GM21576 (cell line): ENCODE measurements around the gene PPP1R7.

Experiments used
- ATAC-seq: cut with Tn5 transposase; IDR thresholded peaks from one replicate; pipeline ENCODE4 v1.9.1; 2021; ENCODE audit warnings: mild to moderate bottlenecking, moderate library complexity; ENCODE audit not compliant: unreplicated experiment

Gene PPP1R7

GRCh38 chr2:241207641-241208040 lies 57.4 kb downstream of the PPP1R7 start:
- ATAC-seq = no peak

GRCh38 chr2:241208058-241208457 lies 57.8 kb downstream of the PPP1R7 start:
- no peak for ATAC-seq

GRCh38 chr2:241209271-241209670 lies 59.0 kb downstream of the PPP1R7 start:
- ATAC-seq = no peak

- ATAC-seq = no peak
Observed at GRCh38 chr2:241211276-241211675, 61.0 kb downstream of the PPP1R7 start.

GRCh38 chr2:241213041-241213440 lies 62.8 kb downstream of the PPP1R7 start:
- ATAC-seq = no peak

- no peak for ATAC-seq
Observed at GRCh38 chr2:241213567-241213966, 63.3 kb downstream of the PPP1R7 start.

GRCh38 chr2:241214209-241214608 lies 63.9 kb downstream of the PPP1R7 start:
- no peak for ATAC-seq

- ATAC-seq = no peak
Observed at GRCh38 chr2:241214766-241215165, 64.5 kb downstream of the PPP1R7 start.

- ATAC-seq = no peak
Observed at GRCh38 chr2:241215421-241215820, 65.2 kb downstream of the PPP1R7 start.

- ATAC-seq = no peak
Observed at GRCh38 chr2:241216211-241216761, 66.0 kb downstream of the PPP1R7 start.

GRCh38 chr2:241217320-241218031 lies 67.2 kb downstream of the PPP1R7 start:
- peak; percentile 56 for ATAC-seq

- ATAC-seq = no peak
Observed at GRCh38 chr2:241218131-241219029, 68.1 kb downstream of the PPP1R7 start.

- ATAC-seq = no peak
Observed at GRCh38 chr2:241219030-241219382, 68.7 kb downstream of the PPP1R7 start.

- no peak for ATAC-seq
Observed at GRCh38 chr2:241219856-241220356, 69.6 kb downstream of the PPP1R7 start.

- ATAC-seq = no peak
Observed at GRCh38 chr2:241223211-241224017, 73.1 kb downstream of the PPP1R7 start.

GRCh38 chr2:241224018-241224850 lies 74.0 kb downstream of the PPP1R7 start:
- no peak for ATAC-seq

- ATAC-seq = no peak
Observed at GRCh38 chr2:241224851-241225438, 74.7 kb downstream of the PPP1R7 start.

- no peak for ATAC-seq
Observed at GRCh38 chr2:241225545-241225944, 75.3 kb downstream of the PPP1R7 start.

- ATAC-seq = no peak
Observed at GRCh38 chr2:241225983-241226382, 75.7 kb downstream of the PPP1R7 start.
